ENCODE measurements around the gene NPAS2. TPM values are rescaled to one million over a fixed set of nuclear protein-coding genes. Genes with fewer than 3 reads are reported as not detected.

Gene NPAS2
- total and polyA plus RNA-seq, 2 of the 8 experiments (the other 6 are each of a cell fraction or from before 2014, with no cell fraction given): 1.8 to 1.9 TPM

DNA sequence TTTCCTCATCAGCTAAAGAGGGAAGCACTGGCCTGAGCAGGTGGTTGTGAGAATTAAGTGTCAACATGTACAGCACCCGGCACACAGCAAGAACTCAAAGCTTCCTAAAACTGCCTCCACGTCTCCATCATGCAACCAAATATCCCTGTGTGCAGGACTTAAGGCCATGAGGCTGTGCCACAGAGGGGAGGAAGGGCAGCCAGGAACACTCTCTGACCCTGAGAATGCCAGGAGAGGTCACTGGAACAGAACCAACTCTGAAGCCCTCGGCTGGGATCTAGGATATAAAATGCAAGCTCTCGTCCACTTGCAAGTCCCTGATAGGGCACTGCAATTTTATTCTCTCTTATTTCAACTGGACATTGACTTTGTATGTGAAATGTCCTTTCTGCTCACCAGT, 12.2 kb upstream of the NPAS2 start:
- Histone ChIP-seq H3K23me2 (ENCODE audit: low read depth, low read length) (no peaks in the 10 kb centered on the region), H2BK120ac (replicated peaks; ENCODE audit: low read depth, low read length) (no peak overlapping the region), H3K79me1 (ENCODE audit: low read depth, low read length) (no peaks in the 10 kb centered on the region), H3K4me2 (ENCODE audit: insufficient read depth in 1 of 2, low read depth in 2 of 2, low read length in 2 of 2) (no peak overlapping the region), H3K23ac (ENCODE audit: insufficient read length) (no peak overlapping the region), H4K5ac (ENCODE audit: insufficient read length, low read depth, low read length) (no peak overlapping the region), H3K27ac (ENCODE audit: low read depth, low read length) (no peak overlapping the region), H2BK12ac (ENCODE audit: low read depth, low read length) (no peak overlapping the region), H2BK20ac (ENCODE audit: low read length) (no peak overlapping the region), H3K9me3 (ENCODE audit: insufficient read depth in 2 of 2, low read depth in 1 of 2, low read length in 1 of 2) (no peaks in the 10 kb centered on the region), H2BK5ac (ENCODE audit: low read depth, low read length) (no peak overlapping the region), H4K91ac (replicated peaks; ENCODE audit: insufficient read length, low read length) (no peak overlapping the region), H2BK15ac (ENCODE audit: low read length) (no peak overlapping the region), H4K20me1 (replicated peaks in 1 of 2; ENCODE audit: control insufficient read depth in 1 of 2, insufficient read depth in 2 of 2, low read length in 2 of 2) (no peaks in the 10 kb centered on the region), H3K36me3 (ENCODE audit: control insufficient read depth in 2 of 4, insufficient read depth in 4 of 4, low read length in 3 of 4) (no peaks in the 10 kb centered on the region), H3K9ac (replicated peaks in 1 of 4; ENCODE audit: extremely low read depth in 1 of 4, low read depth in 3 of 4, low read length in 3 of 4) (no peak overlapping the region), H2AK5ac (ENCODE audit: low read depth, low read length) (no peak overlapping the region), H3K56ac (replicated peaks; ENCODE audit: insufficient read length, low read depth, low read length) (no peak overlapping the region), H2AFZ (ENCODE audit: low read length) (no peak overlapping the region), H3K4ac (replicated peaks; ENCODE audit: insufficient read length, low read depth, low read length) (no peak overlapping the region), H4K8ac (ENCODE audit: extremely low read depth, insufficient read depth, low read length) (no peak overlapping the region; the same call in 1 of the 2 replicates), H3K14ac (ENCODE audit: insufficient read length) (no peak overlapping the region), H3K79me2 (ENCODE audit: control insufficient read depth in 1 of 2, insufficient read depth in 2 of 2, low read length in 2 of 2) (no peaks in the 10 kb centered on the region), H3K4me3 (ENCODE audit: extremely low read depth in 1 of 4, insufficient read depth in 2 of 4, low read depth in 3 of 4, low read length in 4 of 4) (no peak overlapping the region), H3K27me3 (replicated peaks in 1 of 4; ENCODE audit: control insufficient read depth in 3 of 4, extremely low read depth in 1 of 4, insufficient read depth in 3 of 4, low read length in 3 of 4) (no peaks in the 10 kb centered on the region), H3K18ac (ENCODE audit: extremely low read depth, low read length) (no peak overlapping the region), H3K4me1 (replicated peaks in 1 of 4; ENCODE audit: control insufficient read depth in 3 of 4, insufficient read depth in 4 of 4, low read length in 3 of 4) (peaks cover 0 to 9% (median 3%) of the 10 kb centered on the region in 4 experiments; a peak in 6 of 7 replicates)
- CTCF ChIA-PET (ENCODE audit: partially characterized antibody): interaction anchor here (0.6 to 0.7 kb wide), 2 partner anchors 11 to 63 kb away, joined by 3 read pairs; no protein-coding TSS in a partner anchor
- TF ChIP-seq CREB1 (IDR thresholded peaks at IDR 0.05) (no peak), NANOG (IDR thresholded peaks at IDR 0.05; ENCODE audit: insufficient read depth, low read depth, low read length, poor library complexity, severe bottlenecking) (no peak), JUND (IDR thresholded peaks at IDR 0.05; ENCODE audit: low read length) (no peak), SIN3A (conservative IDR thresholded peaks at IDR 0.05 in 1 of 2, IDR thresholded peaks at IDR 0.05 in 1 of 2; ENCODE audit: low read depth in 1 of 2, low read length in 2 of 2) (no peak), CBX8 (IDR thresholded peaks at IDR 0.05; ENCODE audit: borderline replicate concordance, low read depth, low read length) (no peak), CHD2 (IDR thresholded peaks at IDR 0.05; ENCODE audit: low read length) (no peak), TAF7 (optimal IDR thresholded peaks at IDR 0.05; ENCODE audit: borderline replicate concordance, low read depth, low read length) (no peak), YY1 (IDR thresholded peaks at IDR 0.05; ENCODE audit: low read depth, low read length) (no peak), RFX5 (IDR thresholded peaks at IDR 0.05; ENCODE audit: borderline replicate concordance, low read depth, low read length) (no peak)
- TF ChIP-seq, protein P1, sequence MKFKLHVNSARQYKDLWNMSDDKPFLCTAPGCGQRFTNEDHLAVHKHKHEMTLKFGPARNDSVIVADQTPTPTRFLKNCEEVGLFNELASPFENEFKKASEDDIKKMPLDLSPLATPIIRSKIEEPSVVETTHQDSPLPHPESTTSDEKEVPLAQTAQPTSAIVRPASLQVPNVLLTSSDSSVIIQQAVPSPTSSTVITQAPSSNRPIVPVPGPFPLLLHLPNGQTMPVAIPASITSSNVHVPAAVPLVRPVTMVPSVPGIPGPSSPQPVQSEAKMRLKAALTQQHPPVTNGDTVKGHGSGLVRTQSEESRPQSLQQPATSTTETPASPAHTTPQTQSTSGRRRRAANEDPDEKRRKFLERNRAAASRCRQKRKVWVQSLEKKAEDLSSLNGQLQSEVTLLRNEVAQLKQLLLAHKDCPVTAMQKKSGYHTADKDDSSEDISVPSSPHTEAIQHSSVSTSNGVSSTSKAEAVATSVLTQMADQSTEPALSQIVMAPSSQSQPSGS (IDR thresholded peaks at IDR 0.05; ENCODE audit: low read length): no peak
- 90% methylated on average over 4 of the region's 4 CpGs; no CpG with 5 or more reads in 1 of the 2 experiments for WGBS, 2 experiments (ENCODE audit: extremely low coverage in 1 of 2, insufficient coverage in 1 of 2, insufficient read length in 1 of 2, insufficient replicate concordance in 2 of 2, low coverage in 1 of 2, low lambda C conversion rate in 2 of 2, missing lambda C conversion rate in 1 of 2)
- no peak for DNase-seq (ENCODE audit: low read depth in 1 of 2, low spot score in 2 of 2)
- POLR2A ChIA-PET (ENCODE audit: partially characterized antibody): interaction anchor here (1.2 kb wide), 1 partner anchor 11 kb away, joined by 4 read pairs; no protein-coding TSS in a partner anchor
- FAIRE-seq: no peak

Data from H1 (cell line).